ENCODE data around the gene SLC5A10. TPM values are rescaled to one million over a fixed set of nuclear protein-coding genes. Genes with fewer than 3 reads are reported as not detected.

SLC5A10 gene
- total and polyA plus RNA-seq, 2 donors: 0.05 to 0.52 TPM

DNA sequence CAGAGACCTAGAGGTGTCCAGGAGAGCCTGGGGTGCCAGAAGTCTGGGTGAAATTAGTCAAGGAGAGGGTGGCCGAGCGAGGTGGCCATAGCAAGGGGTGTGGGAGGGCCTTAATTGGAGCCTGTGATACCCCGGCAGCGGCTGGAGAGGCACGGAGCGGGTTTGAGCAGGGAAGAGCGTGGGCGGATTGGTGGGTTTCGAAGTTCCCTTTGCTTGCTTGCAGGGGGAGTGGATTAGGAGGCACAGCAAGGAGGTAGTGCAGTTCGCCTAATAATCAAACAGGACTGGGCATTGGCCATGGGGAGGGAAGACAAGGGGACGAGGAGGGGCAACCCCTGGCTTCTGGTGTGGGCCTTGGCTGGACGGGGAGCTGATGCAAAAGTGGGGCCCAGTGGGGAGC, 58.0 kb downstream of the SLC5A10 start:
- H3K27ac ChIP-seq (ENCODE audit: low read depth in 1 of 2, low read length in 1 of 2): no peak overlapping the region

DNA sequence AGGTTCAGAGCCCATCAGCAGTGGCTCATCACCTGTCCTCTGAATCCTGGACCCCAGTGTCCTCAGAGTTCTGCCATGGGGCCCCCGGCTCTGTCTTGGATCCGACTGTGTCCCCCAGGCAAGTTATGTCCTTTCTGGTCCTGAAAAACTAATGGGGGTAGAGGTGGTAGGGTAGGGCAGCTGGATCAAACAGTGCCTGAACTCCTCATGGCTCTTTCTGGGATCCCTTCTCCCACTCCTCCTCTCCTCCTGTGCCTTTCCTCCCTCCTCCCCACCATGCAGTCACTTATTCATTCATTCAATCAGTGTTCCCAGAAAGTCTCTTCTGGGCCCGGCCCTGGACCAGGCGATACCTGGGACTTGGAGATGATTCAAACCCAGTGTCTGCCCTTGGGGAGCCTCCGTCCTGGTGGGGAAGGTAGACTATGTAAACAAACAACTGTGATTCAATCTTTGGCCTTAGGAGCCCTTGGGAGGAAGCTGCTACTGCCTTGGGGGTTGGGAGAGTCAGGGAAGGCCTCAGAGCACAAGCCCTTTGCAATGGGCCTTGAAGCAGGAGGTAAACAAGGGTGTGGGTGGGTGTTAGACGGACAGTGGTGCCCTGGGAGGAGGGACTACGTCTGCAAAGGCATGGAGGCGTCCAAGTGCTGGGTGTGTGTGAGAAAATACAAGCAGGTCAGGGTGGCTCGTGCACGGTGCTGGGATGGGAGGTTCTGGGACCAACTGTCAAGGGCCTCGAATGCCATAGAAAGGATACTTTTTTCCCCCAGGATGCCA, 59.0 kb downstream of the SLC5A10 start:
- H3K27ac ChIP-seq (ENCODE audit: low read depth in 1 of 2, low read length in 1 of 2): no peak overlapping the region
- H3K36me3 ChIP-seq (ENCODE audit: control insufficient read depth in 2 of 2, insufficient read depth in 2 of 2, low read length in 1 of 2): no peaks in the 10 kb centered on the region
- no peaks in the 10 kb centered on the region for H3K9me3 ChIP-seq (ENCODE audit: control insufficient read depth in 2 of 2, insufficient read depth in 1 of 2, low read length in 1 of 2)
- WGBS: 85% methylated on average over 11 of the region's 11 CpGs
- no peaks in the 10 kb centered on the region for H3K4me1 ChIP-seq (ENCODE audit: control insufficient read depth in 2 of 2, insufficient read depth in 2 of 2, low read length in 2 of 2)
- peaks cover 0 to 2% of the 10 kb centered on the region in 2 donors for H3K27me3 ChIP-seq (ENCODE audit: control insufficient read depth in 2 of 2, insufficient read depth in 1 of 2, low read length in 1 of 2)
- no peak for DNase-seq (ENCODE audit: low read depth in 6 of 9, low spot score in 9 of 9)
- H3K4me3 ChIP-seq (ENCODE audit: low read length in 2 of 2): no peak overlapping the region

More for the DNA sequence above, 58.0 kb downstream of the SLC5A10 start:
- Histone ChIP-seq H3K4me1 (ENCODE audit: control insufficient read depth in 2 of 2, insufficient read depth in 2 of 2, low read length in 2 of 2) (peaks cover under 1 to 2% of the 10 kb centered on the region in 2 donors), H3K36me3 (ENCODE audit: control insufficient read depth in 2 of 2, insufficient read depth in 2 of 2, low read length in 1 of 2) (no peaks in the 10 kb centered on the region), H3K4me3 (ENCODE audit: low read length in 2 of 2) (no peak overlapping the region), H3K27me3 (ENCODE audit: control insufficient read depth in 2 of 2, insufficient read depth in 1 of 2, low read length in 1 of 2) (peaks cover 0 to 10% of the 10 kb centered on the region in 2 donors), H3K9me3 (ENCODE audit: control insufficient read depth in 2 of 2, insufficient read depth in 1 of 2, low read length in 1 of 2) (no peaks in the 10 kb centered on the region)
- DNase-seq (ENCODE audit: low read depth in 6 of 9, low spot score in 9 of 9): no peak
- 97% methylated on average over 12 of the region's 12 CpGs for WGBS

DNA sequence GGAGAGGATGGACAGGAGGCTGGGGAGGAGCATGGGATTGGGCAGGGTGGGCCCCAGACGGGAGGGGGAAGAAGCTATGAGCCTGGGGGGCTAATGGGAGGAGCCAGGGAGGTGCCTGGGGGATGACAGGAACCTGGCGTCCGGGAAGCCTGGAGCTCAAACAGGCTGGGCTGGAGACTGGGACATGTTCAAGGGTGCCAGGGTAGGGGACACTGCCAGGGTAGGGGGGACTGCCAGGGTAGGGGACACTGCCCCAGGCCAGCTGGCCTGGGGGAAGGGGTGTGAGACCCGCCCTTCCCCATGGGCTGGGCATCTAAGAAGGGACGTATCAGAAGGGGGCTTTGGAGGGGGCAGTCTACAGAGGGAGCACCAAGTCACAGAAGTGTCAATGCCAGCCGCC, 59.6 kb downstream of the SLC5A10 start:
- no peak overlapping the region for H3K4me3 ChIP-seq (ENCODE audit: low read length in 2 of 2)
- WGBS: 94% methylated on average over 6 of the region's 6 CpGs
- H3K4me1 ChIP-seq (ENCODE audit: control insufficient read depth in 2 of 2, insufficient read depth in 2 of 2, low read length in 2 of 2): peaks cover 0 to under 1% of the 10 kb centered on the region in 2 donors
- no peaks in the 10 kb centered on the region for H3K9me3 ChIP-seq (ENCODE audit: control insufficient read depth in 2 of 2, insufficient read depth in 1 of 2, low read length in 1 of 2)
- H3K27me3 ChIP-seq (ENCODE audit: control insufficient read depth in 2 of 2, insufficient read depth in 1 of 2, low read length in 1 of 2): peaks cover 0 to 2% of the 10 kb centered on the region in 2 donors
- no peak overlapping the region for H3K27ac ChIP-seq (ENCODE audit: low read depth in 1 of 2, low read length in 1 of 2)
- no peak for DNase-seq (ENCODE audit: low read depth in 6 of 9, low spot score in 9 of 9)
- H3K36me3 ChIP-seq (ENCODE audit: control insufficient read depth in 2 of 2, insufficient read depth in 2 of 2, low read length in 1 of 2): no peaks in the 10 kb centered on the region

DNA sequence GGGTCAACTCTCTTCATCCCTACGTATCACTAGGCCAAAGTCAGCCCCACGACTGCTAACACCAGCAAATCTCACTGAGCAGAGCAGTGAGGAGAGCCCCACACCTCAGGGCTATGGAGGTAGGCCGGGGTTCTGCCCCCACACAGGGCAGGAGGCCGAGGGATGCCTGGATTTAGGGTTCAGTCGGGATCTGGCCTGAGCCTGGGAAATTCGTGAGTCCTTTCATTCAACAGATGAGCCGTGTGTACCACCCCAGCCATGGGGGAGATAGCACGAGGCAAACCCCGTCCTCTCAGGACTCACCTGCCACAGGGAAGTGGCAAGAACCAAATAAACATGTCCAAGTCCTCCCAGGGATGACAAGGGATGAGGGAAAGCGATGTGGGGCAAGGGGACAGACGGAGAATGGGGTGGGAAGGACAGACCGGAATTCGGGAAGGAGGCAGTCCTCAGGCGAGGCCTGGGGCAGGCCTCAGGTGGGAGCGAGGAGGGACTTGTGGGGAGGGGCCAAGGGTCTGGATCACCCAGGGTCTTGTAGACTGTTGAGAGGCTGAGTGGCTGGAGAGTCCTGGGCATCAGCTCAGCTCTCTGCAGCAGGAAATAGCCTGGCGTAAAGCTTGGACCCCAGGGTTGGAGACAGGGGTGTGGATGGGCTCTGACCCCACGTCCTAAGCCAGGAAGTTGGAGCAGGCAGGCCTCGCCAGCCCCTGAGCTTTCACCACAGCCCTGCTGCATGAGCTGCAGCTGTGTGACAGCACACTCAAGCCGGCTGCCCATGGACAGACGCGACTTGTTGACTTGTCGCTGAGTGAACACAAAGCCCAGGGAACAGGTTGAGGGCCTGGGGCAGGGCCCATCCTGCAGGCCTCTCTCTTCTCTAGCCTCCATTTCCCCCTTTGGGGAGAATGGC, 60.5 kb downstream of the SLC5A10 start:
- 97% methylated on average over 22 of the region's 22 CpGs for WGBS

DNA sequence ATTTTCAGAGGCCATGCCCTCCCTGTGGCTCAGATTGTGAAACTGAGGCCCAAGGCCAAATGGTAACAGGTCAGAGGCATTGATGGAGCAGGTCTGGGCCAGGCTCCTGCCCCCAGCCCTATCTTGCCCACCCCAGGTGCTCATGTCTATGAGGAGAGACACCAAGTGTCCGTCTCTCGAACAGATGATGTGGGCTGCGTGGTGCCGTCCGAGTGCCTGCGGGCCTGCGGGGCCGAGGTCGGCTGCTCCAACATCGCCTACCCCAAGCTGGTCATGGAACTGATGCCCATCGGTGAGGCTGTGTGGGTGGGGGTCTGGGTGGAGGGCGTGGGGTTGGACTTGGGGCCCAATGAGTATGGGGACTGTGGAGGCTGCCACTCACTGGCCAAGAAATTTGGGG, 61.3 kb downstream of the SLC5A10 start:
- no peak for DNase-seq (ENCODE audit: low read depth in 6 of 9, low spot score in 9 of 9)
- Histone ChIP-seq H3K4me3 (ENCODE audit: low read length in 2 of 2) (no peak overlapping the region), H3K4me1 (ENCODE audit: control insufficient read depth in 2 of 2, insufficient read depth in 2 of 2, low read length in 2 of 2) (peaks cover 0 to 3% of the 10 kb centered on the region in 2 donors), H3K36me3 (ENCODE audit: control insufficient read depth in 2 of 2, insufficient read depth in 2 of 2, low read length in 1 of 2) (no peaks in the 10 kb centered on the region), H3K9me3 (ENCODE audit: control insufficient read depth in 2 of 2, insufficient read depth in 1 of 2, low read length in 1 of 2) (no peaks in the 10 kb centered on the region), H3K27me3 (ENCODE audit: control insufficient read depth in 2 of 2, insufficient read depth in 1 of 2, low read length in 1 of 2) (peaks cover 0 to 6% of the 10 kb centered on the region in 2 donors), H3K27ac (ENCODE audit: low read depth in 1 of 2, low read length in 1 of 2) (no peak overlapping the region)
- 99% methylated on average over 12 of the region's 12 CpGs for WGBS

More for the DNA sequence above, 60.5 kb downstream of the SLC5A10 start:
- H3K9me3 ChIP-seq (ENCODE audit: control insufficient read depth in 2 of 2, insufficient read depth in 1 of 2, low read length in 1 of 2): no peaks in the 10 kb centered on the region
- peaks cover 0 to 3% of the 10 kb centered on the region in 2 donors for H3K4me1 ChIP-seq (ENCODE audit: control insufficient read depth in 2 of 2, insufficient read depth in 2 of 2, low read length in 2 of 2)
- no peak overlapping the region for H3K27ac ChIP-seq (ENCODE audit: low read depth in 1 of 2, low read length in 1 of 2)
- no peak overlapping the region for H3K4me3 ChIP-seq (ENCODE audit: low read length in 2 of 2)
- peaks cover 0 to 6% of the 10 kb centered on the region in 2 donors for H3K27me3 ChIP-seq (ENCODE audit: control insufficient read depth in 2 of 2, insufficient read depth in 1 of 2, low read length in 1 of 2)
- DNase-seq (ENCODE audit: low read depth in 6 of 9, low spot score in 9 of 9): no peak
- H3K36me3 ChIP-seq (ENCODE audit: control insufficient read depth in 2 of 2, insufficient read depth in 2 of 2, low read length in 1 of 2): no peaks in the 10 kb centered on the region

DNA sequence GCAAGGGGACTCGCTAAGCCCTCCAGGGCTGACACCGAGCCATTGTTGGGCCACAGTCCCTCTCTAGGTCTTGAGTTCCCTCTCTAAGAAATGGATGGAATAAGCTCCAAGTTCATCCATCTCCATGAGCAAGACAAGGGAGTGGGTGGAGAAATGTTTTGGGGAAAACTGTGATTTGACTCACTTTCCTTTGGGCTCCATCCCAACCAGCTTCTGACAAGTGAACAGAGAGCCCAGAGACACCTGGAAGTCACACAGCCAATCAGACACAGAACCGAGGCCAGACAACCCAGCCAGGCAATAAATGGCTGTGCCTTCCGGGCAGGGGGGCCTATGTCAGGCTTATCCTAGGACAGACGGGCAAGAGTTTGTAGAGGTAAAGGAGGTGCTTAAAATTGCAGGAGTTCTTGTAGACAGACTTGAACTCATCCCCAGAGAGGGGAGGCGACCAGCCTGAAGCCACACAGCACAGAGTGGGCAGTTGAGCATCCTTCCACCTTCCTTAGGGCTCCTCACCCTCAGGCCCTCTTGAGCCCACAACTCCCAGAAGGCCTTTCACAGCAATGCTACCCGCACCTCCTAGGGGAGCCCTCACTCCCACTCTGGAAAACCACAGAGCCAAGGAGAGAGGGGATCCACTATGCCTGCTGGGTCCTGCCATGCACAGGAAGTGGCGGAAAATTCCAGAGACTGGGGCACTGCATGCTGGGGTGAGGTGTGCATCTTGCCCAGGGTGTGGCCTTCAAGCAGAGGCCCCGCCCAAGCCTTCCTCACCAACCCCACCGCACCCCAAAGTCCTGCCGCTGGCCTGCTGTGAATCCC, 62.1 kb downstream of the SLC5A10 start:
- WGBS: 98% methylated on average over 11 of the region's 11 CpGs
- DNase-seq (ENCODE audit: low read depth in 6 of 9, low spot score in 9 of 9): no peak

DNA sequence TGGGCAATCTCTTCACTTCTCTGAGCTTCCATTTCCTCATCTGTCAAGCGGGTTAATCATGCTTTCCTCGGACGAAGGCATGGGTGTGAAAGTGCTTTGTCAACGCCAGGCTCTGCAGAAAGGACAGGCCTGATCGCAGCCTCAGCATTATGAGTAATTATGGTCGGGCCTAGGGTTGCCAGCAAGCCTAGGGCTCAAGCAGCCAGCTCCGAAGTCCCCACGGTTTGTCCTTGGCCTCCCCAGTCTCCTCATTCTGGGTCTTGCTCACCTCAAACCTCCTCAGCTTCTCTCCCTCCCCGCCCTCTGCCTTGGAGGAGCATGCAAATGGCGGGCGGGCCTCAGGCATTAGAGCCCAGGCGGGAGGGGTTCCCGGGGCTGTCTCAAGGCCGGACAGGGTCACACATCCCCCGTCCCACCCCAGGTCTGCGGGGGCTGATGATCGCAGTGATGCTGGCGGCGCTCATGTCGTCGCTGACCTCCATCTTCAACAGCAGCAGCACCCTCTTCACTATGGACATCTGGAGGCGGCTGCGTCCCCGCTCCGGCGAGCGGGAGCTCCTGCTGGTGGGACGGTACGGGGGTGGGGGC, 62.8 kb downstream of the SLC5A10 start:
- Histone ChIP-seq H3K4me1 (ENCODE audit: control insufficient read depth in 2 of 2, insufficient read depth in 2 of 2, low read length in 2 of 2) (peaks cover 0 to 3% of the 10 kb centered on the region in 2 donors), H3K27ac (ENCODE audit: low read depth in 1 of 2, low read length in 1 of 2) (no peak overlapping the region), H3K4me3 (ENCODE audit: low read length in 2 of 2) (no peak overlapping the region), H3K27me3 (ENCODE audit: control insufficient read depth in 2 of 2, insufficient read depth in 1 of 2, low read length in 1 of 2) (peaks cover 0 to 6% of the 10 kb centered on the region in 2 donors), H3K36me3 (ENCODE audit: control insufficient read depth in 2 of 2, insufficient read depth in 2 of 2, low read length in 1 of 2) (peaks cover 0 to 8% of the 10 kb centered on the region in 2 donors), H3K9me3 (ENCODE audit: control insufficient read depth in 2 of 2, insufficient read depth in 1 of 2, low read length in 1 of 2) (no peaks in the 10 kb centered on the region)
- WGBS: 96% methylated on average over 29 of the region's 29 CpGs
- DNase-seq (ENCODE audit: low read depth in 6 of 9, low spot score in 9 of 9): no peak

More for the DNA sequence above, 62.1 kb downstream of the SLC5A10 start:
- H3K27me3 ChIP-seq (ENCODE audit: control insufficient read depth in 2 of 2, insufficient read depth in 1 of 2, low read length in 1 of 2): peaks cover 0 to 6% of the 10 kb centered on the region in 2 donors
- H3K36me3 ChIP-seq (ENCODE audit: control insufficient read depth in 2 of 2, insufficient read depth in 2 of 2, low read length in 1 of 2): peaks cover 0 to 3% of the 10 kb centered on the region in 2 donors
- no peak overlapping the region for H3K27ac ChIP-seq (ENCODE audit: low read depth in 1 of 2, low read length in 1 of 2)
- H3K4me3 ChIP-seq (ENCODE audit: low read length in 2 of 2): no peak overlapping the region
- peaks cover 0 to 3% of the 10 kb centered on the region in 2 donors for H3K4me1 ChIP-seq (ENCODE audit: control insufficient read depth in 2 of 2, insufficient read depth in 2 of 2, low read length in 2 of 2)
- no peaks in the 10 kb centered on the region for H3K9me3 ChIP-seq (ENCODE audit: control insufficient read depth in 2 of 2, insufficient read depth in 1 of 2, low read length in 1 of 2)

DNA sequence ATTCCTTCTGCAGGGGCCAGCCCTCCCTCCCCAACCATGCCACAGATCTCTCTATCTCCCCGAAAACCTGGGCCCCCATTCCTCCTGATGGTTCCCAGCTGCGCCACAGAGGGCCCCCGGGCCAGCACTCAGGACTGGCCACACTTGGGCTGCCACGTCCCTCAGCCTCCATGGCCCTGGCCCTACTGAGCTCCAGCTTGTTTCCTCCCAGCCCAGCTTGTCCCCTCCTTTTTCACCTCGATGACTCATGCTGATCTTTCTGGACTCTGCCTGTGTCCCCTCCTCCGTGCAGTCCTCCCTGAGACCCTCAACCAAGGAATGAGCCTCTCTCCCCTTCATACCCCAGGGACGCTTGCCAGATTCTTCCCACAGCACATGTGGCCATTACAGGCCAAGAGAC, 63.5 kb downstream of the SLC5A10 start:
- 92% methylated on average over 7 of the region's 7 CpGs for WGBS
- no peak overlapping the region for H3K27ac ChIP-seq (ENCODE audit: low read depth in 1 of 2, low read length in 1 of 2)
- no peaks in the 10 kb centered on the region for H3K9me3 ChIP-seq (ENCODE audit: control insufficient read depth in 2 of 2, insufficient read depth in 1 of 2, low read length in 1 of 2)
- H3K4me3 ChIP-seq (ENCODE audit: low read length in 2 of 2): no peak overlapping the region
- peaks cover 0 to 8% of the 10 kb centered on the region in 2 donors for H3K36me3 ChIP-seq (ENCODE audit: control insufficient read depth in 2 of 2, insufficient read depth in 2 of 2, low read length in 1 of 2)
- H3K27me3 ChIP-seq (ENCODE audit: control insufficient read depth in 2 of 2, insufficient read depth in 1 of 2, low read length in 1 of 2): peaks cover 0 to 6% of the 10 kb centered on the region in 2 donors
- no peak for DNase-seq (ENCODE audit: low read depth in 6 of 9, low spot score in 9 of 9)
- H3K4me1 ChIP-seq (ENCODE audit: control insufficient read depth in 2 of 2, insufficient read depth in 2 of 2, low read length in 2 of 2): peaks cover 0 to 3% of the 10 kb centered on the region in 2 donors
